GM12878 (cell line): ENCODE data around the gene ZNF44. TPM values are rescaled to one million over a fixed set of nuclear protein-coding genes. Genes with fewer than 3 reads are reported as not detected.

Experiments used
- ATAC-seq: fragments of 200-7000 bp; cut with Tn5 transposase; 3 replicates; pipeline ENCODE4 v1.9.1; 2020; ENCODE audit warnings: mild to moderate bottlenecking, moderate library complexity
- BruUV-seq: library from RNA; stranded (reverse); fragments of 400-500 nt; replicated peaks from 2 replicates; lab custom pipeline; 2021; lab: Mats Ljungman, UMichigan
- CTCF ChIA-PET: fragments of 300-600 bp; sonication (Branson Sonifier 250); formaldehyde crosslinking; extraction: SDS; loops from one replicate; lab custom pipeline; 2021; ENCODE audit warnings: inconsistent platforms; lab: Yijun Ruan, JAX
- POLR2A ChIA-PET: fragments of 350-600 bp; formaldehyde crosslinking; extraction: SDS; loops from one replicate; lab custom pipeline; 2021; ENCODE audit warnings: inconsistent platforms; lab: Charles Lee
- RAD21 ChIA-PET: fragments of 300-600 bp; sonication (Branson Sonifier 250); formaldehyde crosslinking; loops from one replicate; lab custom pipeline; 2023; ENCODE audit warnings: antibody characterized with exemption; ENCODE audit not compliant: unreplicated experiment; lab: Charles Lee
- SMC1A ChIA-PET: fragments of 300-600 bp; sonication (Branson Sonifier 250); formaldehyde crosslinking; loops from one replicate; lab custom pipeline; 2023; ENCODE audit not compliant: unreplicated experiment, uncharacterized antibody; lab: Charles Lee
- DNase-seq: peaks from one replicate; pipeline ENCODE4 v3.0.0-alpha.2; 2011; ENCODE audit warnings: low read depth, low spot score
- FAIRE-seq: peaks from 3 replicates; lab custom pipeline; 2011; peaks lifted over from hg19 to GRCh38; lab: Jason Lieb, UNC
- H2AFZ ChIP-seq: 2 replicates; pipeline ENCODE4 v1.6.0; 2011; ENCODE audit warnings: low read depth, low read length, control low read depth; ENCODE audit not compliant: control insufficient read depth
- H3K27ac ChIP-seq: 2 replicates; pipeline ENCODE4 v1.5.1; 2011; ENCODE audit warnings: control low read depth; ENCODE audit not compliant: control insufficient read depth, insufficient read depth
- H3K27me3 ChIP-seq, 2 experiments: replicated peaks in 1 of 2; 2 replicates each; pipeline versions ENCODE4 v1.6.0 to v1.6.1; 2011; ENCODE audit warnings: low read length in 1 of 2; ENCODE audit not compliant: control insufficient read depth in 2 of 2, insufficient read depth in 2 of 2
- H3K36me3 ChIP-seq, 2 experiments: 2 replicates each; pipeline ENCODE4 v1.5.1; 2011; ENCODE audit warnings: low read length in 1 of 2; ENCODE audit not compliant: control insufficient read depth in 2 of 2, insufficient read depth in 2 of 2
- H3K4me1 ChIP-seq: 2 replicates; pipeline ENCODE4 v1.6.1; 2011; ENCODE audit warnings: mild to moderate bottlenecking, low read length, moderate library complexity, mixed read lengths; ENCODE audit not compliant: control insufficient read depth, insufficient read depth
- H3K4me2 ChIP-seq: 2 replicates; pipeline ENCODE4 v1.6.0; 2011; ENCODE audit warnings: control low read depth; ENCODE audit not compliant: control insufficient read depth, insufficient read depth
- H3K4me3 ChIP-seq: fragments of 200-600 bp; sonication (generic); 2 replicates; pipeline ENCODE4 v1.5.1; 2016
- H3K79me2 ChIP-seq: 2 replicates; pipeline ENCODE4 v1.6.0; 2011; ENCODE audit warnings: low read length; ENCODE audit not compliant: control insufficient read depth, insufficient read depth
- H3K9ac ChIP-seq: 2 replicates; pipeline ENCODE4 v1.8.0; 2011; ENCODE audit warnings: low read length, control low read depth, mixed read lengths; ENCODE audit not compliant: control insufficient read depth, insufficient read depth
- H3K9me3 ChIP-seq: replicated peaks from 3 replicates; pipeline ENCODE4 v1.5.1; 2011; ENCODE audit warnings: mild to moderate bottlenecking, low read length; ENCODE audit not compliant: control insufficient read depth, insufficient read depth
- H4K20me1 ChIP-seq: 2 replicates; pipeline ENCODE4 v1.6.0; 2011; ENCODE audit not compliant: control insufficient read depth, insufficient read depth
- HDGF ChIP-seq: fragments of 450-650 bp; IDR thresholded peaks from 2 replicates; pipeline ENCODE4 v1.6.1; 2016; ENCODE audit warnings: antibody characterized with exemption
- NBN ChIP-seq: fragments of 450-650 bp; IDR thresholded peaks from 2 replicates; pipeline ENCODE4 v1.6.1; 2016
- RAD51 ChIP-seq: fragments of 450-650 bp; IDR thresholded peaks from 2 replicates; pipeline ENCODE4 v1.6.1; 2016; ENCODE audit warnings: moderate library complexity, mild to moderate bottlenecking, inconsistent platforms
- RBBP5 ChIP-seq: fragments of 200-600 bp; sonication (generic); conservative IDR thresholded peaks from 2 replicates; pipeline ENCODE4 v1.6.1; 2016
- SUZ12 ChIP-seq: fragments of 200-600 bp; sonication (generic); IDR thresholded peaks from one replicate; pipeline ENCODE4 v1.6.1; 2018; ENCODE audit warnings: antibody characterized with exemption, mild to moderate bottlenecking; ENCODE audit not compliant: unreplicated experiment
- ZNF274 ChIP-seq: IDR thresholded peaks from one replicate; pipeline ENCODE4 v1.8.0; 2011; ENCODE audit not compliant: insufficient read length, insufficient read depth
- WGBS: methylation state at CpG from one replicate; pipeline ENCODE4 v1.1.6; 2016; ENCODE audit warnings: low lambda C conversion rate; ENCODE audit not compliant: insufficient replicate concordance, insufficient coverage; ENCODE audit errors: missing lambda C conversion rate; 5-methylcytosine and 5-hydroxymethylcytosine counted together
- in situ Hi-C: fragments of 300-500 bp; cut with MboI; formaldehyde crosslinking; loops from 9 replicates; pipeline ENCODE4 v1.14.3; 2018; ENCODE audit warnings: mixed read lengths
- intact Hi-C: fragments of 100-400 bp; cut with micrococcal nuclease; formaldehyde crosslinking; loops from one replicate; pipeline ENCODE4 v1.14.2; 2022; ENCODE audit not compliant: unreplicated experiment
- polyA plus RNA-seq, 11 experiments: library from polyadenylated mRNA; depleted of rRNA in 4 of 11; unstranded in 6 of 11; stranded (reverse) in 5 of 11; fragments of >200 nt; fragmentation: Nextera tagmentation in 4 of 11; fragmentation: Illumina TruSeq in 1 of 11; extraction: Ambion mirVana in 4 of 11; extraction: Trizol in 1 of 11; gene quantifications; 1 replicate in 1 of 11; 2 replicates in 10 of 11; pipeline versions ENCODE4 v1.2.1 to v1.2.3, GENCODE V29; 2011 to 2016; ENCODE audit warnings: inconsistent platforms in 2 of 11, missing spikeins in 2 of 11, low read depth in 1 of 11
- total RNA-seq, 4 experiments: library from RNA; depleted of rRNA in 3 of 4; stranded (reverse); fragments of >200 nt in 3 of 4; fragmentation: Illumina TruSeq in 1 of 4; extraction: Trizol in 1 of 4; gene quantifications; 2 replicates each; pipeline versions ENCODE4 v1.2.1 to v1.2.3, GENCODE V29; 2013 to 2021
- TF ChIP-seq, protein P1 (sequence below): fragments of 450-650 bp; IDR thresholded peaks from 2 replicates; pipeline ENCODE4 v1.6.1; 2017; ENCODE audit warnings: mild to moderate bottlenecking

Gene ZNF44
- total and polyA plus RNA-seq, 10 of the 15 experiments (the other 5 are each of a cell fraction or from before 2014, with no cell fraction given): 3.7 to 11.3 (median 5.4) TPM

GRCh38 chr19:12325690-12326089 lies 31.0 kb upstream of the ZNF44 start:
- no peak for FAIRE-seq
- in situ Hi-C loops: no loop called here

DNA sequence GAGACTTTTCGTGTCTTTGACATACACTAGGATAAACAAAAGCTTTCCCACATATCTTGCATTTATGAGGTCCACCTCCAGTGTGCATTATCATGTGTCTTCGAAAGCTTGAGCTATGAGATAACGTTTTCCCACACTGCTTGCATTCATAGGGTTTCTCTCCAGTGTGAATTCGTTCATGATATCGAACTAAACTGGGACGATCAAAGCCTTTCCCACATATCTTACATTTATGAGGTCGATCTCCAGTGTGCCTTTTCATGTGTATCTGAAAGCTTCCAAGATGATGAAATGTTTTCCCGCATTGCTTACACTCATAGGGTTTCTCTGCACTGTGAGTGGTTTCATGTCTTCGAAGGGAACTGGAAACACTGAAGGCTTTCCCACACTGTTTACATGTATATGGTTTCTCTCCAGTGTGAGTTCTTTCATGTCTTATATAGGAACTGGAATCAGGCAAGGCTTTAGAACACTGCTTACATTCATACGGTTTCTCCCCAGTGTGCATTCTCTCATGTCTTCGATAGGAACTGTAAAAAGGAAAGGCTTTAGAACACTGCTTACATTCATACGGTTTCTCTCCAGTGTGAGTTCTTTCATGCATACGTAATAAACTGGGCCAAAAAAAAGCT lies 24.2 kb upstream of the ZNF44 start:
- 0 out of 4 replicates have a peak, but pooled peaks cover 0 to 6% of the 10 kb centered on the region in 2 experiments for H3K36me3 ChIP-seq
- no peak overlapping the region for H3K9ac ChIP-seq
- H3K4me3 ChIP-seq: no peak overlapping the region
- H4K20me1 ChIP-seq: no peaks in the 10 kb centered on the region
- H2AFZ ChIP-seq: no peak overlapping the region
- no peak overlapping the region for H3K4me2 ChIP-seq
- FAIRE-seq (no peak), ATAC-seq (no peak), DNase-seq (no peak)
- ChIA-PET POLR2A (no interaction called here), SMC1A (no interaction called here), CTCF (no interaction called here), RAD21 (no interaction called here)
- 88% methylated on average over 13 of the region's 13 CpGs for WGBS
- TSS peak; percentile 56 for BruUV-seq
- H3K79me2 ChIP-seq: no peaks in the 10 kb centered on the region
- no peak overlapping the region for H3K27ac ChIP-seq
- intact Hi-C loops: no loop called here
- in situ Hi-C loops: no loop called here
- H3K4me1 ChIP-seq: no peaks in the 10 kb centered on the region
- TF ChIP-seq SUZ12: no peak
- TF ChIP-seq ZNF274: peak; percentile 32
- peaks cover 27% of the 10 kb centered on the region; the same call in 2 of the 3 replicates for H3K9me3 ChIP-seq
- H3K27me3 ChIP-seq: no peaks in the 10 kb centered on the region

More at GRCh38 chr19:12325690-12326089, 31.0 kb upstream of the ZNF44 start:
- intact Hi-C loops: no loop called here
- Histone ChIP-seq H3K4me2 (no peak overlapping the region), H3K9ac (no peak overlapping the region), H3K4me3 (no peak overlapping the region), H3K36me3 (0 out of 4 replicates have a peak, but pooled peaks cover 0 to 2% of the 10 kb centered on the region in 2 experiments), H3K9me3 (peaks cover 15% of the 10 kb centered on the region), H3K4me1 (no peaks in the 10 kb centered on the region), H4K20me1 (no peaks in the 10 kb centered on the region), H3K27me3 (no peaks in the 10 kb centered on the region), H3K27ac (no peak overlapping the region), H2AFZ (no peak overlapping the region), H3K79me2 (peaks cover 1% of the 10 kb centered on the region; the same call in 1 of the 2 replicates)
- ChIA-PET RAD21 (no interaction called here), POLR2A (interaction anchor here (0.6 kb wide), 1 partner anchor 161 kb away, joined by 7 read pairs; no protein-coding TSS in a partner anchor), SMC1A (no interaction called here), CTCF (no interaction called here)
- DNase-seq (no peak), ATAC-seq (no peak)
- TF ChIP-seq RAD51 (no peak), HDGF (no peak), NBN (no peak), RBBP5 (no peak)
- TF ChIP-seq, protein P1, sequence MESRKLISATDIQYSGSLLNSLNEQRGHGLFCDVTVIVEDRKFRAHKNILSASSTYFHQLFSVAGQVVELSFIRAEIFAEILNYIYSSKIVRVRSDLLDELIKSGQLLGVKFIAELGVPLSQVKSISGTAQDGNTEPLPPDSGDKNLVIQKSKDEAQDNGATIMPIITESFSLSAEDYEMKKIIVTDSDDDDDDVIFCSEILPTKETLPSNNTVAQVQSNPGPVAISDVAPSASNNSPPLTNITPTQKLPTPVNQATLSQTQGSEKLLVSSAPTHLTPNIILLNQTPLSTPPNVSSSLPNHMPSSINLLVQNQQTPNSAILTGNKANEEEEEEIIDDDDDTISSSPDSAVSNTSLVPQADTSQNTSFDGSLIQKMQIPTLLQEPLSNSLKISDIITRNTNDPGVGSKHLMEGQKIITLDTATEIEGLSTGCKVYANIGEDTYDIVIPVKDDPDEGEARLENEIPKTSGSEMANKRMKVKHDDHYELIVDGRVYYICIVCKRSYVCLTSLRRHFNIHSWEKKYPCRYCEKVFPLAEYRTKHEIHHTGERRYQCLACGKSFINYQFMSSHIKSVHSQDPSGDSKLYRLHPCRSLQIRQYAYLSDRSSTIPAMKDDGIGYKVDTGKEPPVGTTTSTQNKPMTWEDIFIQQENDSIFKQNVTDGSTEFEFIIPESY: no peak
- no TSS peak for BruUV-seq
